Thyroid gland (tissue), 4 donors: ENCODE measurements around the gene RARB. TPM values are rescaled to one million over a fixed set of nuclear protein-coding genes. Genes with fewer than 3 reads are reported as not detected.

Experiments
- DNase-seq, 2 donors: peaks; one replicate each; pipeline ENCODE4 v3.0.0-alpha.2; 2019
- H3K27ac ChIP-seq, 3 donors: fragments of 200-600 bp; sonication (generic); 1 replicate in 2 of 3; 2 replicates in 1 of 3; pipeline ENCODE4 v1.5.1; 2016 to 2019; ENCODE audit warnings: mild to moderate bottlenecking in 1 of 3, moderate library complexity in 1 of 3
- H3K27me3 ChIP-seq: fragments of 200-600 bp; sonication (generic); one replicate; pipeline ENCODE4 v1.5.1; 2019
- H3K36me3 ChIP-seq, 2 donors: fragments of 200-600 bp; sonication (generic); one replicate each; pipeline ENCODE4 v1.5.1; 2016 to 2019
- H3K4me1 ChIP-seq, 2 donors: fragments of 200-600 bp; sonication (generic); one replicate each; pipeline ENCODE4 v1.5.1; 2017 to 2019
- H3K4me3 ChIP-seq, 3 donors: fragments of 200-600 bp; sonication (generic); replicated peaks in 1 of 3; 1 replicate in 2 of 3; 2 replicates in 1 of 3; pipeline ENCODE4 v1.5.1; 2016; ENCODE audit warnings: mild to moderate bottlenecking in 1 of 3
- H3K9me3 ChIP-seq: fragments of 200-600 bp; sonication (generic); one replicate; pipeline ENCODE4 v1.5.1; 2017
- CTCF ChIP-seq, 6 experiments: fragments of 200-600 bp in 3 of 6; fragments of 450-650 bp in 3 of 6; sonication (generic) in 3 of 6; IDR thresholded peaks; one replicate each; pipeline ENCODE4 v1.5.1; 2016 to 2019; ENCODE audit warnings: antibody characterized with exemption in 6 of 6, mild to moderate bottlenecking in 2 of 6, inconsistent platforms in 1 of 6, moderate library complexity in 1 of 6
- POLR2A ChIP-seq, 2 donors: fragments of 450-650 bp; IDR thresholded peaks; one replicate each; pipeline ENCODE4 v1.6.1; 2017; ENCODE audit warnings: antibody characterized with exemption in 2 of 2, mild to moderate bottlenecking in 2 of 2, moderate library complexity in 1 of 2
- WGBS, 2 donors: methylation state at CpG; one replicate each; pipeline ENCODE4 v1.1.5; 2017; 5-methylcytosine and 5-hydroxymethylcytosine counted together
- intact Hi-C: fragments of 100-400 bp; cut with DNase I; formaldehyde crosslinking; loops from one replicate; pipeline ENCODE4 v1.15.1; 2023
- total RNA-seq, 4 donors: library from RNA; depleted of rRNA; stranded (reverse); fragments of >200 nt; gene quantifications; one replicate each; pipeline ENCODE4 v1.2.3, GENCODE V29; 2016

RARB gene
- total RNA-seq, 4 donors from 2014 or later = 13.6 to 31.5 (median 20.5) TPM

- Histone ChIP-seq H3K27ac (no peak overlapping the region), H3K9me3 (no peaks in the 10 kb centered on the region), H3K36me3 (no peaks in the 10 kb centered on the region), H3K4me1 (peaks cover 18 to 24% of the 10 kb centered on the region in 2 donors), H3K27me3 (no peaks in the 10 kb centered on the region), H3K4me3 (no peak overlapping the region)
- no peak for DNase-seq
- TF ChIP-seq CTCF (IDR thresholded peaks at IDR 0.05) (no peak), POLR2A (IDR thresholded peaks at IDR 0.05) (no peak)
- 86 to 88% methylated on average over 3 of the region's 3 CpGs for WGBS, 2 donors
- intact Hi-C loops = no loop called here
These were observed 19.2 kb downstream of the RARB start for GRCh38 chr3:25447285-25447684.

DNA sequence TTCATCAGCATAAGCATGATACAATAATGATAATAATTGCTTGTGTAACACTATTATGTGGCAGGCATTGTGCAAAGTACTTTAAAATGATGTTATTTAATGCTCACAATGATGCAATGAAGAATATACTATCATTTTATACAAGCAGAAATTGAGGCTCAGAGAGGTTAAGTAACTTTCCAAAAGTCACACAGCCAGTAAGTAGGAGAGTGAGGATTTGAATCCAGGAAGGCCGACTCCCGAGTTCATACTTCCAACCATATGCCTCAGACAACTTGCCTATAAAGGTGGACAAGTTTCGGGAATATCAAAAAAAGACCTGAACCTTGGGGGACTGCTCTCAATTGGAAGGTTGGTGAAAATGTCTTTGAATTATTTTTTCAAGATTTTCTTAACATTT lies 19.9 kb downstream of the RARB start:
- intact Hi-C loops = no loop called here
- H3K27ac ChIP-seq = no peak overlapping the region
- WGBS, 2 donors = 94 to 97% methylated on average over 3 of the region's 3 CpGs

DNA sequence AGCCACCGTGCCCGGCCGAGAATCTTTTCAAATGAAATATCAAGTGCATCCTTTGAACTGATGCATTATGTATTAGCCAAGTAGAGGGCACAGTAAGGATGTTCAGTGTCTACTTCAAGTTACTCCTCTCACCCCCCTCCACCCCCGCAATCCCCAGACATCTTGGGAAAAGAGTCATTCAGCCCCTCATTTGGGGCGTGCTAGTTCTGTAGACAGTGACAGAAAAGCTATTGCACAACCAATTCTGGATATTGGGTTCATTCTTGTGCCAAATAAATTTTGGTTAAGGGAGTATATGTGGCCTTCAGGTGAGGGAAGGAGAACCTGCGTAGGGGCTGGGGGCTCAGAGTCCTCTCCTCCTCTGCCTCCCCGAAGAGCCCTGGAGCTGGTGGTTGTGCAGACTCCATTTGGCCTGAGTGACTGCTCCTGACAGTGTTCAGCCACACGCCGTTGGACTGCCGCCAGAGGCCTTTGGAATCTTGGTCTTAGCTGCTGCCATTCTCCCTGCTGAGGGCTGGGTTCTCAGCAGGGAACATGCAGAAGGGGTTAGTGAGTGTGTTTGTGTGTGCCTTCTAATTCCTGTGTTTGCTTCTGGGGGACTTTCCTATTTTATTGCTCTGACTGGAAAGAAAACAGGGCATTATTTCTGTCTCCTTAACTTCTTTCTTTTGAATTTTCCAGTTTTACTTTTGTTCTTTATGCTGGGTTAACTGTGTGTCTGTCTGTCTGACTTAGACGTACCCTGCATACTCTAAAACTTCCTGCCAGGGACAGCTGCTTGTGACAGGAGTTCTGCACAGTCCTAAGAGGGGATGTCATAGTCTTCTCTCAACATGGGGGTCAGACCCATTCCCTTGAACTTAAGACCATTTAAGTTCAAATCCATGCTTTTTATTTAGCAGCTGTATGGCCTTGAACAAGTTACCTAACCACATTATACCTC lies 21.0 kb downstream of the RARB start:
- 44 to 51% methylated on average over 11 of the region's 11 CpGs for WGBS, 2 donors
- intact Hi-C loops = no loop called here

More for the DNA sequence above, 19.9 kb downstream of the RARB start:
- TF ChIP-seq POLR2A (IDR thresholded peaks at IDR 0.05) = no peak
- no peak for TF ChIP-seq CTCF (IDR thresholded peaks at IDR 0.05)
- H3K36me3 ChIP-seq = no peaks in the 10 kb centered on the region
- no peaks in the 10 kb centered on the region for H3K9me3 ChIP-seq
- H3K27me3 ChIP-seq = no peaks in the 10 kb centered on the region
- H3K4me1 ChIP-seq = peaks cover 24 to 30% of the 10 kb centered on the region in 2 donors
- no peak for DNase-seq
- H3K4me3 ChIP-seq = no peak overlapping the region

DNA sequence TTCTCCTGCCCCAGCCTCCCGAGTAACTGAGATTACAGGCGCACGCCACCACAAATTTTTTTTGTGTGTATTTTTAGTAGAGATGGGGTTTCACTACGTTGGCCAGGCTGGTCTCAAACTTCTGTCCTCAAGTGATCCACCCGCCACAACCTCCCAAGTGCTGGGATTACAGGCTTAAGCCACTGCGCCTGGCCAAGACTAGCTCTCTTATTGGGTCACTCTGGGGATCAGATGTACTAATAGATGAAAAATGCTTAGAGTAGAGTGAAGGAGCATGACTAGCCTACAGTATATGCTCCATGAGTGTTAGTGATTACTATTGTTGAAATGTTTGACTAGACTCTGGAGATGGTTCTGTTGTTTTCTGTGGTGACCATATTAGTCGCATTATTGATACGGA lies 21.8 kb downstream of the RARB start:
- TF ChIP-seq POLR2A (IDR thresholded peaks at IDR 0.05) = no peak
- no peak for TF ChIP-seq CTCF (IDR thresholded peaks at IDR 0.05)
- H3K4me3 ChIP-seq = no peak overlapping the region
- H3K27ac ChIP-seq = peak overlapping the region; percentile 53 to 71 (median 69)
- no peaks in the 10 kb centered on the region for H3K9me3 ChIP-seq
- DNase-seq = no peak
- H3K4me1 ChIP-seq = peaks cover 33 to 45% of the 10 kb centered on the region in 2 donors
- 96% methylated on average over 8 of the region's 8 CpGs for WGBS, 2 donors
- H3K36me3 ChIP-seq = no peaks in the 10 kb centered on the region
- intact Hi-C loops = no loop called here
- H3K27me3 ChIP-seq = no peaks in the 10 kb centered on the region

More for the DNA sequence above, 21.0 kb downstream of the RARB start:
- Histone ChIP-seq H3K36me3 (no peaks in the 10 kb centered on the region), H3K4me1 (peaks cover 27 to 39% of the 10 kb centered on the region in 2 donors), H3K9me3 (no peaks in the 10 kb centered on the region), H3K27me3 (no peaks in the 10 kb centered on the region), H3K4me3 (no peak overlapping the region), H3K27ac (peak overlapping the region; percentile 53 to 71 (median 69))
- peak; percentile 94 to 96 for DNase-seq
- no peak for TF ChIP-seq POLR2A (IDR thresholded peaks at IDR 0.05)
- no peak for TF ChIP-seq CTCF (IDR thresholded peaks at IDR 0.05)

GRCh38 chr3:25452192-25452591 lies 24.1 kb downstream of the RARB start:
- Histone ChIP-seq H3K9me3 (no peaks in the 10 kb centered on the region), H3K27me3 (no peaks in the 10 kb centered on the region), H3K36me3 (no peaks in the 10 kb centered on the region), H3K4me3 (no peak overlapping the region), H3K4me1 (peaks cover 53 to 60% of the 10 kb centered on the region in 2 donors), H3K27ac (peak overlapping the region; percentile 5 to 37 (median 25))
- WGBS, 2 donors = 51 to 56% methylated on average over 5 of the region's 5 CpGs
- intact Hi-C loops = no loop called here
- peak; percentile 27 to 48 for DNase-seq
- no peak for TF ChIP-seq CTCF (IDR thresholded peaks at IDR 0.05)
- TF ChIP-seq POLR2A (IDR thresholded peaks at IDR 0.05) = no peak
